Lower lobe of right lung (tissue), 2 donors: Measurements from ENCODE around the gene ACOXL. TPM values are rescaled to one million over a fixed set of nuclear protein-coding genes. Genes with fewer than 3 reads are reported as not detected.

Experiments
- ATAC-seq, 2 donors: fragments of 200-7000 bp; cut with Tn5 transposase; one replicate each; pipeline ENCODE4 v1.9.1; 2020 to 2022; ENCODE audit warnings: mild to moderate bottlenecking in 2 of 2, moderate library complexity in 2 of 2
- DNase-seq: peaks from one replicate; pipeline ENCODE4 v3.0.0-alpha.2; 2020
- H3K27ac ChIP-seq: fragments of 200-600 bp; one replicate; pipeline ENCODE4 v1.8.0; 2022
- H3K27me3 ChIP-seq: fragments of 200-600 bp; one replicate; pipeline ENCODE4 v1.8.0; 2022; ENCODE audit warnings: low read depth
- H3K36me3 ChIP-seq: fragments of 200-600 bp; one replicate; pipeline ENCODE4 v1.8.0; 2022; ENCODE audit warnings: mild to moderate bottlenecking
- H3K4me1 ChIP-seq: fragments of 200-600 bp; one replicate; pipeline ENCODE4 v1.8.0; 2022
- H3K4me3 ChIP-seq: fragments of 200-600 bp; one replicate; pipeline ENCODE4 v1.8.0; 2022; ENCODE audit warnings: mild to moderate bottlenecking
- H3K9me3 ChIP-seq: fragments of 200-600 bp; one replicate; pipeline ENCODE4 v1.8.0; 2022
- CTCF ChIP-seq: fragments of 200-600 bp; IDR thresholded peaks from one replicate; pipeline ENCODE4 v1.8.0; 2022; ENCODE audit warnings: antibody characterized with exemption, mild to moderate bottlenecking
- intact Hi-C: fragments of 100-400 bp; cut with DNase I; formaldehyde crosslinking; loops from one replicate; pipeline ENCODE4 v1.11.0; 2022
- total RNA-seq: library from RNA; stranded (reverse); fragmentation: NEBNext Ultra II Directional; extraction: Animal tissue kit (Norgen Biotek cat#: 25700); gene quantifications from one replicate; pipeline ENCODE4 v1.2.1, GENCODE V29; 2021
- donor health status: DM: no; HTN: yes; CAD: no; lungs with severe emphysema.

The ACOXL gene
- total RNA-seq, 1 donor from 2014 or later = 38.5 TPM

GRCh38 chr2:110794390-110794789 lies 62.0 kb downstream of the ACOXL start:
- H3K27me3 ChIP-seq = no peaks in the 10 kb centered on the region
- no peak overlapping the region for H3K4me3 ChIP-seq
- no peak for ATAC-seq
- no peak for TF ChIP-seq CTCF
- H3K4me1 ChIP-seq = no peaks in the 10 kb centered on the region
- peaks cover 4% of the 10 kb centered on the region for H3K36me3 ChIP-seq
- no peak overlapping the region for H3K27ac ChIP-seq
- DNase-seq = no peak
- intact Hi-C loops = no loop called here
- H3K9me3 ChIP-seq = no peaks in the 10 kb centered on the region

- H3K4me3 ChIP-seq = no peak overlapping the region
Measured at GRCh38 chr2:110794951-110795350, 62.6 kb downstream of the ACOXL start.

GRCh38 chr2:110796716-110797301 lies 64.4 kb downstream of the ACOXL start:
- ATAC-seq (no peak), DNase-seq (no peak)
- peaks cover 4% of the 10 kb centered on the region for H3K36me3 ChIP-seq
- no peak overlapping the region for H3K27ac ChIP-seq
- no peaks in the 10 kb centered on the region for H3K9me3 ChIP-seq
- intact Hi-C loops = no loop called here
- no peaks in the 10 kb centered on the region for H3K4me1 ChIP-seq
- no peaks in the 10 kb centered on the region for H3K27me3 ChIP-seq
- no peak for TF ChIP-seq CTCF
- no peak overlapping the region for H3K4me3 ChIP-seq

More at GRCh38 chr2:110794951-110795350, 62.6 kb downstream of the ACOXL start:
- ATAC-seq (no peak), DNase-seq (no peak)
- no peaks in the 10 kb centered on the region for H3K4me1 ChIP-seq
- intact Hi-C loops = no loop called here
- H3K27me3 ChIP-seq = no peaks in the 10 kb centered on the region
- no peak overlapping the region for H3K27ac ChIP-seq
- no peaks in the 10 kb centered on the region for H3K9me3 ChIP-seq
- TF ChIP-seq CTCF = no peak
- H3K36me3 ChIP-seq = peaks cover 4% of the 10 kb centered on the region

- TF ChIP-seq CTCF = no peak
- DNase-seq (no peak), ATAC-seq (no peak)
Measured at GRCh38 chr2:110799376-110799775, 67.0 kb downstream of the ACOXL start.

GRCh38 chr2:110800611-110801402 lies 68.4 kb downstream of the ACOXL start:
- no peaks in the 10 kb centered on the region for H3K4me1 ChIP-seq
- no peaks in the 10 kb centered on the region for H3K9me3 ChIP-seq
- no peak overlapping the region for H3K27ac ChIP-seq
- ATAC-seq (no peak), DNase-seq (no peak)
- intact Hi-C loops = no loop called here
- TF ChIP-seq CTCF = no peak
- peaks cover 6% of the 10 kb centered on the region for H3K27me3 ChIP-seq
- no peaks in the 10 kb centered on the region for H3K36me3 ChIP-seq
- H3K4me3 ChIP-seq = no peak overlapping the region

More at GRCh38 chr2:110799376-110799775, 67.0 kb downstream of the ACOXL start:
- Histone ChIP-seq H3K9me3 (no peaks in the 10 kb centered on the region), H3K27me3 (peaks cover 5% of the 10 kb centered on the region), H3K4me1 (no peaks in the 10 kb centered on the region), H3K4me3 (no peak overlapping the region), H3K36me3 (peaks cover under 1% of the 10 kb centered on the region), H3K27ac (no peak overlapping the region)
- intact Hi-C loops = no loop called here
